ENCODE data around the gene INTS14.
"Not testable (repeated sequence)": the region's sequence is repeated elsewhere in the genome, so short reads cannot be mapped to it uniquely, and the experiment has no call there.

The INTS14 gene

DNA sequence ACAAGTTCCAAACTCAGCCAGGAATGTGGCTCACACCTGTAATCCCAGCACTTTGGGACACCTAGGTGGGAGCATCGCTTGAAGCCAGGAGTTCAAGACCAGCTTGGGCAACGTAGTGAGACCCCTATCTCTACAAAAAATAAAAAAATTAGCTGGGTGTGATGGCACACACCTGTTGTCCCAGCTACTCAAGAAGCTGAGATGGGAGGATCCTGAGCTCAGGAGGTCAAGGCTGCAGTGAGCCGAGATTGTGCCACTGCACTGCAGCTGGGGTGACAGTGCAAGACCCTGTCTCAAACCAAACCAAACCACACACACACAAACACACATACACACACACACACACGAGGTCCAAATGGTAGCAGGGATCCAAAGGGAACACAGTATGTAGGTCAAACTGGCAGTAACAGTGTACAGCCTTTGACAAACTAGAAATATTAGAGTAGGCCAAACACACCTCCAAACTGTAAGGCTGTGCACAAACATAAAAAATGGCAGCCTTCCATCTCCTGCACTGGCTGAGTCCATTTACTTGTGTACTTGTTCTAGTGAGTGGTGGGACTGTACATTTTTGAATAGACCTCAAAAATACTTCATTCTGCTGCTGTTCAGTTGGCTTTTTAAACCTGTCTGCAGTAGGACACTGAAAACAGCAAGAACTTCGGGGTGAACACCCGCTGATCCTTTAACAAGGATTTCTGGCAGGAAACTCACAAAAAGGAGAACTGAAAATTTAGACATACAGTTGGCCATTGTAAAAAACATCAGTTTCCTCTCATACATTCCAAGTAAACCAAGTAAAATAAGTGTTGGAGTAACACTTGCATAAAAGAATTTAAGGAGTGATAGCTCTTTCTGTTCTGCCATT, 33.6 kb downstream of the INTS14 start:
- no peak for DNase-seq

DNA sequence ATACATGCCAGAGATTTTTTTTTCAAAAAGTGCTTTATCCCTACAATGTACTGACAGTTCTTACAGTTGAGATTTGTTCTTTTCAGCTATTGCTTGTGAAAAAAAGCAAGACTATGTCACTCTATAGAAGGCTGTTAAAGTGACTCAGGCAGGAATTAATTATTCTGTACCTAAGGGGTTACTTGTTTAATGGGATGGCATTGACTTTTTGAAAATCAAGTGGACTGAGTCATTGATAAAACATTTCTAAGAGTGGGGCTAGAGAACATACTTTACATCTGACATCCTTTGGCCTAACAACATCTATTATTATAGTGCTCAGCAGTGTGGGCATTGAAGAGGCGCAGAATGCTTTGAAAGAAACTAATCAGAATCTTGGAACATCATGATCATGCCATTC, 34.3 kb downstream of the INTS14 start:
- no peak for DNase-seq

DNA sequence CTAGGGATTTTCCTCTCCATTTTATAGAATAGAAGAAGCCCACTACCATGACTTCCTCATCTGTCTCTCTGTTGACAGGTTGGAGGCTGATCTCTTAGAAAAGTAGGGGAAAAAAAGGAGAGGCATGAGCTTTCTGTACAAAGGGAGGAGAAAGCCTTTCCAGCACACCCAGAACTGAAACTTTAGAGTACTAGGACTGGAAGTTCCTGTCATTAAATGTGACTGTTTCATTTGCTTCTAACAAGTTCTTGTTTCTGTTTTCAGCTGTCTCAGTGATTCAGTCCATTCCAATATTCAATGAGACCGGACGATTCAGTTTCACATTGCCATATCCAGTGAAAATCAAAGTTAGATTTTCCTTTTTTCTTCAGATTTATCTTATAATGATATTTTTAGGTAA, 39.0 kb downstream of the INTS14 start:
- DNase-seq, result no peak

DNA sequence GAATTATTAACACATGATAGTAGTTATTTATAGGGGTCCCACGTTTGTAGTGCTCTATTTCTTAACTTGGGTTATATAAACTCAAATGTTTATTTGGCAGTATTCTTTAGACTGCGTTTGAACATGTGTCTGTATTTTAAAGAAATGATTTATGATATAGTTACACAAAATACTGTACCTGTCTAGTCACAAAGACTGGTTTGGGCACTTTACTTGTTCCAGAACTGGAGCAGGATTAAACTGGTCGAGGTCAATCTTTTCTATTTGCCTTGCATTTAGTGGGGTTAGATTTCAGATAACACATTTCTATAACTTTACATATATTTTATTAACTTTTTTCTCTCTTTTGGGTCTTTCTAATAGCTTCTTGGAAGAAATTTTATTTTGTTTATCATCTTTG, 41.2 kb downstream of the INTS14 start:
- DNase-seq, result no peak

DNA sequence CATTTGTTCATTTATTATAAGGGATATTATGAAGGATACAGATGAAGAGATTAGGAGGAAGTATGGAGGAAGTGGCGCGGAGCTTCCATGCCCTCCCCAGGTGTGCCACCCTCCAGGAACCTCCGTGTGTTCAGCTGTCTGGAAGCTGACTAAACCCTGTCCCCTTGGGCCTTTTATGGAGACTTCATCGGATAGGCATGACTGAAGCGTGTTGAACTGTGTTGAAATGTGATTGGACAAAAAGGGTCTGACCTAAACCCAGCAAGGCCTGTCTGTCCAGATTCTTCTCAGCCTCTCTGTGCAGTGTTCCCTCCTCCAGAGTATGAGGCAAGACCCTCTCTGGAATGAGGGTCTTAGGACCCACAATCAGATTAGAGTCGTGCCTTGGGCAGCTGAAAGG, 49.0 kb downstream of the INTS14 start:
- DNase-seq, result no peak

DNA sequence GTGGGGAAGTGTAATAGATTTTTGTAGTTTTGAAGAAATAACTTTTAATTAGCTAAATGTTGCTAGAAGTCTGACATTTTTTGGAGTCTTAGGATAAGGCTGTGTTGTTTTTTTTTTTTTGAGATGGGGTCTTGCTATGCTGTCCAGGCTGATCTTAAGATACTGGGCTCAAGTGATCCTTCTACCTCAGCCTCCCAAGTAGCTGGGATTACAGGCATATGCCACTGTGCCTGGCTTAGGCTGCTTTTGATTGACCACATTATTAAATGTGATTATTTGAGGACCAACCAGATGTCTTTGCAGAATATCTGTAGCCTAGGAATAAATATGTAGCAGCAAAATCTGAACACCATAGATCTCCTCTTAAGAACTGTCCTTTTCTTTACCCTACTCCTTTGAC, 51.0 kb downstream of the INTS14 start:
- DNase-seq, result no peak

DNA sequence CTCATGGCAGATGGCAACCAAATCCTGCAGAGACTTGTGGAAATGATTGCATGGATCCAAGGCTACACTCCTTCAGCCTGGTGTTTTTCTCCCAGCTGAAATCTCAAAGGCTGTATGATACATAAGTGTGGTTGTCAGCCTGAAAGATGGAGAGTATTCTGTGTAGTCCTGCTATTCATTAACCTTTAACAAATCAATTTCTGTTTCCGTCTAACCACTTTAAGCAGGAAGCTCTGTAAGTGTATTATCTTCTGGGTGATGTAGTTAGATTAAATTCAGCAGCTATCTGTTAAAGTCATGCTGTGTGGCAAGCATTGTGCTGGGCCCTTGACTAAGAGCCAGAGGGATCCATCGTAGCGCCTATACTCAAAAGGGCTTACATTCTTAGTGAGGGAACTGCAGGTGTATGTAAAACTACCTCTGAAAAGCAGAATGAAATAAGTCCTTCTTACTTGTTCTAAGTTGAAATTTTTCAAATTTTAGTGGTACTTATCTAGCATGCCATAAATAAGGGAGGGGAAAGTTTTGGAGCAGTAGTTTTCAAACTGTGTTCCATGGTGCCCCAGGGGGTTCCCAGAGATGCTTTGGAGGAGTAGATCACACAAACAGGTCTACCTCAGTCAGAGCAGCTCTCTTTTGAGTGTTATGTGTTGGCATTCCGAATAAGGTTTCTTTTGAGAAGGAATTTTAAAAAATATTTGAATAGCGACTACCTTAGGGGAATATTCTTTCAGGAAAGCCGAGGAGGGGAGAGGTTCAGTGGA, 51.8 kb downstream of the INTS14 start:
- no peak for DNase-seq

DNA sequence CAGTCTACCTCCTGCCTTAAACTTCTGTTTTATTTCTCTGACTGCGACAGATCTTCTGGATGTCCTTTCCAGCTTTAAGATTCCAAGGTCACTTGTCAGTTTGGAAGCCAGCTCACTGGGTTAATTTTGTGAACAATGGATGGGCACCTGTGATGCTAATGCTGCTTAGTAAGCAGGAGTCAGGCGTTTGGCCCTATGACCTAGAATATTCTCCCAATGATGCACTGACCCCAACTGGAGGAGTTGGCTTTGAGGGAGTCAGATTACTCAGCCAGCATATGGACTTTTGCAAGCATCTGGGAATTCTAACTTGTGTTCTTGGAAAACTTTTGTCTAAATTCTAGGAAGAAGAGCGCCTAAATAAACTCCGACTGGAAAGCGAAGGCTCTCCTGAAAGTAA, 52.6 kb downstream of the INTS14 start:
- no peak for DNase-seq

DNA sequence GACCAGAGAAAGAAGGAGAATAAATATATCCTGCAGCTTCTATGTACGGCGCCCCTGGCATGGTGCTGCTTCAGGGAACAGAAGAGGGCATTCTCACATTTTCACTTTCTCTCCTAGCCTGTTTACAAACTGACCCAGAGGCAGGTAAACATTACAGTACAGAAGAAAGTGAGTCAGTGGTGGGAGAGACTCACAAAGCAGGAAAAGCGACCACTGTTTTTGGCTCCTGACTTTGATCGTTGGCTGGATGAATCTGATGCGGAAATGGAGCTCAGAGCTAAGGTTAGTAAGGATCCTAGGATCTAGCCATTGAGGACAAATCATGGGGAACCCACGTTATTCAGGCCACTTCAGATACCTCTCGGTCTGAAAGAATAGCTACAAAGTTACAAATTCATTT, 54.3 kb downstream of the INTS14 start:
- DNase-seq, result no peak

DNA sequence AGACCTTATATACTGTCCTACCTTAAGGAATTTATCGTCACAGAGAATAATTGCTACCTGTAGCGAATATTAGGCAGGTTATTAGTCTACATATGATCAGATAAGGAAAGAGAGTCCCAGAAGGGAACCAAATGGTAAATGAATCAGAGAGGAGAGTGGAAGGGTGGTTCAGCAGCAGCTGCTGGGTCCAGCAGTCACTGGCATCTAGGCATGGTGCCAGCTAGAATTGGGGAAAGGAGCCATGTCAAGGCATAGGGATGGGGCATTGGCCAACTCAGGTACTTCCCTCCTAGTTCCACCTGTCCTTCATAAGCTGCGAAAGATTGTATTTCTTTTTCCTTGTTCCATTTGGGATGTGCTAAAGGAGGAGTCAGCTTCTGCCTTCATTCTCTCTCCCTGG, 57.2 kb downstream of the INTS14 start:
- DNase-seq, result no peak

DNA sequence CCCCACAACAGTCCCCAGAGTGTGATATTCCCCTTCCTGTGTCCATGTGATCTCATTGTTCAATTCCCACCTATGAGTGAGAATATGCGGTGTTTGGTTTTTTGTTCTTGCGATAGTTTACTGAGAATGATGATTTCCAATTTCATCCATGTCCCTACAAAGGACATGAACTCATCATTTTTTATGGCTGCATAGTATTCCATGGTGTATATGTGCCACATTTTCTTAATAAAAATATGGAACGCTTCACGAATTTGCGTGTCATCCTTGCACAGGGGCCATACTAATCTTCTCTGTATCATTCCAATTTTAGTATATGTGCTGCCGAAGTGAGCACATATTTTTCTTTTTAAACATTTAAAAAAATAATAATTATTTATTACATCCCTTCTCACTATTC, 58.1 kb downstream of the INTS14 start:
- not testable (repeated sequence) for DNase-seq

DNA sequence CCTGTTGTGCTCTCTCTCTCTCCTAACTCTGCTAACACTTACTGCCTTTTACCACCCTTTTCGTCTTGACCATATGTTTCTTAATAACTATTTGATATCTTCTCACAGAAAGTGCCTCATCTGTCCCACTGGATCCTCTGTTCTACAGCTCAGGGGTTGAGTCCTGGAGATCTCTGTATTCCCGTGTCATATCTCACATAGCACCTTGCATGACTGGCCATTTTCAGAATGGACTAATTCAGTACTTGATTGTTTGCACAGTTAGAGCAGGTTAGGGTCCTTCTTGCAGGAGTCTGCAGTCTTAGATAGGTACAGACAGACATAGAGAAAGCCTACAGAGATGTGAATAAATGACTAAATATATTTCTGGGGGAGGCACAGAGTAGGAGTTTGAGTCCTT, 59.7 kb downstream of the INTS14 start:
- no peak for DNase-seq

DNA sequence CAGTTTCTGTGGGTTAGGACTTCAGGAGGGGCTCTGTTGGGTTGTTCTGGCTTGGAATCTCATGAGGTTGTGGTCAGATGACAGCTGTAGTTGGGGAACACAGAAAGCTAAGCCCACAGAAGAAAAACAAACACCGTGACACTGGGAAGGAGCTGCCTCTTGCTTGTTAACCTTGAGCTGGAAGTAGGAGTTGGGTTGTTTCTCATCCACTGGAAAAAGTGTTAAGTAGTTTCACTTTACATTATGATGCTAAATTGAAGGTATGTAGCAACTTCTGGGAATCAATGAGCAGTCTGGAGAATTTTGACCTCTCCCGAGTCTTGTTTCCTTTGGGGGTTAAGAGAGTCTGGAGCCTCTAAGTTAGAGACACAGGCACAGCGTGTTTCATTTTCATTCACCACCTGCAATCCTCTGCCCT, 60.2 kb downstream of the INTS14 start:
- DNase-seq, result no peak

DNA sequence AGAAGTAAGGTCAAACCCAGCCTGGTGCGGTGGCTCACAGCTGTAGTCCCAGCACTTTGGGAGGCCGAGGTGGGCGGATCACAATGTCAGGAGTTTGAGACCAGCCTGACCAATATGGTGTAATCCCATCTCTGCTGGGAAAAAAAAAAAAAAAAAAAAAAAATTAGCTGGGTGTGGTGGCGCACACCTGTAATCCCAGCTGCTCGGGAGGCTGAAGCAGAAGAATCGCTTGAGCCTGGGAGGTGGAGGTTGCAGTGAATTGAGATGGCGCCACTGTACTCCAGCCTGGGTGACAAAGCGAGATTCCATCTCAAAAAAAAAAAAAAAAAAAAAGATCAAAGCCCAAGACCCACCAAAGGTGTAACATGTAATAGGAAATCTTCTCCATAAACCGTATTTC, 61.6 kb downstream of the INTS14 start:
- DNase-seq, result not testable (repeated sequence)

DNA sequence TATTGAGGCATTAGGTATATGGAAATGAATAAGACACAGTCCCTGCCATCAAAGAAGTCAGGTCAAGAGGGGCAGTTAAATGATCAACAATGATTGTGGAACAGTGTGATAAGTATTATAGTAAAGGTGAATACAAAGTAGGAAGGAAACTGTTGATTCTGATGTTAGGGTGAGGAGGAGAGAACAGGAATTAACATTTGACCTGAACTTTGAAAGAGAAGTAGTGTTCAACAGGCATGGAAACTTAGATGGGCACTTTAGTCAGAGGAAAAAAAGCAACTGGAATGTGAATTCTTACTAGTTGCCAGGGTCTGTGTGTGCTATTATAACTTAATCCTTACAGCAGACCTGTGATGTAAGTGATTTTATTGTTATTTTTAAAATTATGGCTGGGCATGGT, 63.1 kb downstream of the INTS14 start:
- DNase-seq, result no peak

DNA sequence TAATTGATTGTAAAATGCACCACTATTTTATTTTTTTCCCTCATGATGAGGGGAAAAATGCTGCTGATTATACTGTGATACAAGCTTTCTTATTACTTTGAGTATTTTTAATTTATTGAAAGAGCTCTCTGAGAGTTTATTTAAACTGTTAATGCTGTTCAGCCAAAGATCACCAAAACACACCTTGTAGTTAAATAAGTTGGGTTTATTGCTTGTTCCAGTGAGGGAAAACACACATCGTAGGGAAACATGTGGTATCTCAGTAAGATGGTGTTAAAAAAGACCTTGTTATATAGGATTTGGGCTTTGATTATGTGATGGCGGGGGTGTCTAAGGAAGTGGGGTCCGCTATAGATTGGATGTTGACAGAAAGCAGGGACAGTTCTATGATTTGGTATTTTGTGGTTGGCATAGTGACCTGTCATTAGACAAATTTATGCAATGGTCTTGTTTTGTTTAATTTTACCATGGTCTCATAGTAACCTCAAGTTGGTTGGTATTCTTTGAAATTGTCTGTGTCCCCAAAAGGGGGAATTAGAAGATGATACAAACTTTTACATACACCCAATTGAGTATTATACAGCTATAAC, 69.6 kb downstream of the INTS14 start:
- no peak for DNase-seq

DNA sequence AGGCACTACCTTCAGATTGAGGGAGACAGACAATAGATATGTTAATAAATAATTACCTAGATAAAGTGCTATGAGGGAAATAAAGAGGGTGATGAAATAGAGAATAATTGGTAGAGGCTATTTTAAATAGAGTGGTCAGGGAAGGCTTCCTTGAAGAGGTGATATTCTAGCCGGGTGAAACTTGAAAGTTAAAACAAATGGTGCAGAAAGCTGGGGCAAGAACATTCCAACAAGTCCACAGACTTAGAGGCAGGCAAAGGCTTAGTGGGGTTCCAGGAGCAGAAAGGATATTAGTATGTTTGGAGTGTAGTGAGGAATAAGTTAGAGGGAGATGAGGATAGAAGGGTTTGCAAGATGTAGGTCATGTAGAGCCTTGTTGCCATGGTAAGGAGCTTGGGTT, 70.6 kb downstream of the INTS14 start:
- DNase-seq, result no peak

DNA sequence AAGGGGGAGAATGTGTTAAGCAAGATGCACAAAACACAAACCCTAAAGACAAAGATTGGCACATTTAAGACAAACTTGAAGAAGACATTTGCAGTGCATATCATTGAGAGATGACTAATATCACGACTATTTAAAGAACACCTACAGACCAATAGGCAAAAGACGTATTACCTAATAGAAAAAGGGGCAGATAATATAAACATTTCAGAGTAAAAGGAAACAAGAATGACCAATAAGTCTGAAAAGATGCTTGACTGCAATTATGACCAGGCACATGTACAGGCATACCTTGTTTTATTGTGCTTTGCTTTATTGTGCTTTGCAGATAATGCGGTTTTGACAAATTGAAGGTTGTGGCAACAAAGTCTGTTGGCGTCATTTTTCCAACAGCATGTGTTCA, 75.7 kb downstream of the INTS14 start:
- no peak for DNase-seq

DNA sequence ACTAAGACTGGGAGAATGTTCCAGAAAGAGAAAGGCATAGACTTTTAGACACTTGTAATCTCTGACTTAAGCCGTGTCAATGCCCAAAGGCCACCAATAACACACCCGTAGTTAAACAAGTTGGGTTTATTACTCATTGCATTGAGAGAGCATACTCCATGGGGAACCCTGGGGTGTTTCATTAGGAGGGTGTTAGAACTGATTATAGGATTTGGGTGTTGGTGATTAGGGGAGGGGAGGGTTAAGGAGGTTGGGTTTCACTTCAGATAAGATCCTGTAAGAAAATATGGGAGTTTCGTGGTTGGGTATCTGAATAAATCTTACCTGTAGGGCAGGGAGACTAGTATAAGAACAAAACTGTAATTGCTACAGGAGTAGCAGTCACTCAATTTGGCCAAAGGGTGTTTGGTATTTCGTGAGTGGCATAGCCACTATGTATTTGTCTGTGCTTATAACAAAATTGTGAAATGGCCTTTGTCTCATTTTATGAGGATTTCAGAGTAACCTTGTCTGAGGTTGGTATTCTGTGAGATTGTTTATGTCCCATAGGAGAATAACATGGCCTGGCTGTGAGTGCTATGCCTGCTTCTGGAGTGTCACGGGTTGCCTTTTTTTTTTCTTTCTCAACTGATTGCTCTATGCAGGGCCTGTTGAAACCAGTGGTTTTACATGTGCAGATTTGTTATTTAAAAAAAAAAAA, 77.7 kb downstream of the INTS14 start:
- no peak for DNase-seq

DNA sequence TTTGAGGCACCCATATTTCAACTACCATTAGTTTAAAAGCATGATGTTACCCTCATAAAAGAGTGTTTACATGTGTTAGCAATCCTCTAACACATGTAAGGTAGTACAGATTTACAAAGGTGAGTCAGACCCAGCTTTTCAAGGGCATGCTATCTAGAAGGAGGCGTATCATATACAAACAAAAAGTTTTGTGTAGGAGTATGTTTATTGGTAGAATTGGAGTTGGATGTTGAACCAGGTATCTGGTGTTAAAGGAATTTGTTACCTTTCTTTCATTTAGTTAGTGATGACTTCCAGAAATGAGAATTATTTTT, 78.2 kb downstream of the INTS14 start:
- no peak for DNase-seq

DNA sequence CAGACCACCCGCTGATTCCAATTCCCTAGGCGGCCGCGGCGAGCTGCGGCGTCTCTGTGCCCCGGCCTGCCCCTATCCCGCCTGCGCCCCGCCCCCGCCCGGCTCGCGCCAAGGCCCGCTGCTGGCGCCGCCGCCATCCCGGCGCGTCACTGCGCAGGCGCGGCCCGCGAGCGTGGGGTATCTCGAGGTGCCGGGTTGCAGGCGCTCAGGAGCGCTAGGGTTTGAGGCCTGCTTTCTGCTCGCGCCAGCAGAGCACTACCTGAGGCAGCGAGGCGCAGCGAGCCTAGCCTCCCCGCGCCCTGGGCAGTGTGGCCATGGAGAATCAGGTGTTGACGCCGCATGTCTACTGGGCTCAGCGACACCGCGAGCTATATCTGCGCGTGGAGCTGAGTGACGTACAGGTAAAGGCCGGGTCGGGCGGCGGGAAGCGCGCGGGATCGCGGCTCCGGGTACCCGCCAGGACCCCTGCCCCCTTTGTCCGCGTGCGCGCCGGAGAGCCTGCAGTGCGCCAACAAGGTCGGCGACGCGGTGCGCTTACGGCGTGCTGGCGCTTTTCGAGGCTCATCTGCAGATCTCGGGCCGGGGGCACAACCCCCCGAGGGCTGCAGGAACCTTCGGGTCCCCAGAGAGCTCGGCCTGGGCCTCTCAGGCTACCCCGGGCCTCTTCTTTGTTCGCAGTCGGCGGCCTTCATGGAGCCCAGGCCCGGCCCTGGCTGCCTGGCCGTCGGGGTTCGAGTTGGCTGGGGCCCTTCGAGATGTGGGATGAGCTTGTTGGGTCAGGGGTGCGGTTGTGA, 80.4 kb downstream of the INTS14 start, which contains the start of gene HACD3:
HACD3 (plus strand) TSS at position 146 of the 794 bp plus-strand sequence; CDS start at position 315, 169 bp downstream.
- peak; percentile 98 for DNase-seq

DNA sequence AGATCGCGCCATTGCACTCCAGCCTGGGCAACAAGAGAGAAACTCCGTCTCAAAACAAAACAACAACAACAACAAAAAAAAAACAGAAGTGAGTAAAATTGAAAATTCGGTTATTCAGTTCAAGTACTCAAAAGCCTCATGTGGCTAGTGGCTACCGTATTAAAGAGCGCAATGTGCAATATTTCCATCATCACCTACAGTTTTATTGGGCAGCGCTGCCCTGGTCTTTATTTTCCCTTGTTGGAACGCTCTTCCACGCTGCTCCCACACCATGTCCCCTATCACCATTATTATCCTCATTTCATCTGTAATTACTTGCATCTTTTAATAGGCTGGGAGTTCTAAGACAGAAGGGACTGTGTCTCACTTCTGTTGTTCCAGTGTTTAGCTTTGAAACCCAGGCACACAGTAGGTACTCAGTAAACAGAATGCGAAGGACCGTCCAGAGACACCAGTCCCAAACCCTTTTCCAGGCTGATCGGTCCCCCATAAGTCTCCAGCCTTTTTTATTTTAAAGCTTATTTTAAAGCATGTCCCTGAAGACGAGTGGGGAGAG, 81.1 kb downstream of the INTS14 start:
- no peak for DNase-seq
